Pancreas (tissue), 10 donors: ENCODE data around the gene NPPA. TPM values are rescaled to one million over a fixed set of nuclear protein-coding genes. Genes with fewer than 3 reads are reported as not detected.

Experiments
- ATAC-seq, 4 donors: fragments of 200-7000 bp; cut with Tn5 transposase; one replicate each; pipeline versions ENCODE4 v1.8.0 to v1.9.1; 2020; ENCODE audit warnings: mild to moderate bottlenecking in 4 of 4, moderate library complexity in 4 of 4
- DNase-seq, 6 donors: peaks; one replicate each; pipeline ENCODE4 v3.0.0-alpha.2; 2020
- FAIRE-seq: peaks from 2 replicates; lab custom pipeline; 2012; peaks lifted over from hg19 to GRCh38; lab: Jason Lieb, UNC
- H3K27ac ChIP-seq, 4 donors: fragments of 200-600 bp; sonication (generic); 1 replicate in 3 of 4; 2 replicates in 1 of 4; pipeline versions ENCODE4 v1.5.0 to v1.8.0; 2020
- H3K27me3 ChIP-seq, 4 donors: fragments of 200-600 bp; one replicate each; pipeline ENCODE4 v1.8.0; 2021
- H3K36me3 ChIP-seq, 3 donors: fragments of 200-600 bp; sonication (generic) in 1 of 3; one replicate each; pipeline versions ENCODE4 v1.5.0 to v1.8.0; 2020 to 2021
- H3K4me1 ChIP-seq, 3 donors: fragments of 200-600 bp; one replicate each; pipeline ENCODE4 v1.8.0; 2021
- H3K4me3 ChIP-seq, 4 donors: fragments of 200-600 bp; sonication (generic) in 2 of 4; one replicate each; pipeline versions ENCODE4 v1.5.0 to v1.8.0; 2020 to 2021
- H3K9me3 ChIP-seq, 4 donors: fragments of 200-600 bp; one replicate each; pipeline ENCODE4 v1.8.0; 2021
- CTCF ChIP-seq, 4 donors: fragments of 200-600 bp; sonication (generic) in 3 of 4; IDR thresholded peaks; one replicate each; pipeline versions ENCODE4 v1.5.0 to v1.8.0; 2021; ENCODE audit warnings: antibody characterized with exemption in 4 of 4
- WGBS, 2 donors: extraction: QIAGEN DNeasy Blood & Tissue Kit; methylation state at CpG; one replicate each; pipeline ENCODE4 v1.1.7; 2013; 5-methylcytosine and 5-hydroxymethylcytosine counted together
- intact Hi-C, 3 donors: fragments of 100-400 bp; cut with DNase I; formaldehyde crosslinking; loops; one replicate each; pipeline versions ENCODE4 v1.11.1 to v1.14.2; 2022
- polyA plus RNA-seq, 2 donors: library from polyadenylated mRNA; stranded (reverse); fragments of 200-250 nt; gene quantifications; one replicate each; pipeline ENCODE4 v1.2.3, GENCODE V29; 2013
- total RNA-seq, 6 donors: library from RNA; stranded (reverse); fragmentation: NEBNext Ultra II Directional in 4 of 6; extraction: Animal tissue kit (Norgen Biotek cat#: 25700) in 4 of 6; gene quantifications; one replicate each; pipeline versions ENCODE4 v1.2.1 to v1.2.4, GENCODE V29; 2021 to 2023
- donor health status: healthy with polysubstance abuse.
- donor health status: DM: no; HTN: no; CAD: no; lungs with moderate emphysema.
- donor health status: DM: no; HTN: no; CAD: no.
- donor health status: control.
- donor health status: control.
- donor health status: Bipolar disorder and iron deficiency.
- donor health status: DM: yes; HTN: yes; CAD: no.
- donor health status: DM: no; HTN: no; CAD: no.
- donor health status: DM: no; HTN: no; CAD: no.
- donor health status: DM: yes; HTN: yes; CAD: no.

The NPPA gene
- total and polyA plus RNA-seq, 8 donors, result 0.24 to 1.3 (median 0.28) TPM; not detected in 5

- H3K27ac ChIP-seq, result no peak overlapping the region
- DNase-seq (no peak), ATAC-seq (no peak), FAIRE-seq (no peak)
- H3K4me1 ChIP-seq, result no peaks in the 10 kb centered on the region
- H3K27me3 ChIP-seq, result no peaks in the 10 kb centered on the region
- WGBS, 2 donors, result 47 to 59% methylated on average over 11 of the region's 11 CpGs
- H3K36me3 ChIP-seq, result no peaks in the 10 kb centered on the region
- intact Hi-C loops, result no loop called here
- no peak for TF ChIP-seq CTCF (IDR thresholded peaks at IDR 0.05)
- H3K9me3 ChIP-seq, result no peaks in the 10 kb centered on the region
- H3K4me3 ChIP-seq, result no peak overlapping the region
Observed at GRCh38 chr1:11850156-11850555, 2.6 kb upstream of the NPPA start.

- no peak for FAIRE-seq
- H3K4me3 ChIP-seq, result no peak overlapping the region
- no peak for TF ChIP-seq CTCF (IDR thresholded peaks at IDR 0.05)
- H3K4me1 ChIP-seq, result no peaks in the 10 kb centered on the region
- H3K9me3 ChIP-seq, result no peaks in the 10 kb centered on the region
- no peaks in the 10 kb centered on the region for H3K27me3 ChIP-seq
- no peak for ATAC-seq
- intact Hi-C loops, result loop anchor here in 1 of 3 donors (10.0 kb wide), 1 partner anchor 46 kb away; no protein-coding TSS in a partner anchor
- WGBS, 2 donors, result 77 to 82% methylated on average over 9 of the region's 9 CpGs
- no peak for DNase-seq
- peaks cover 0 to 7% (median 0%) of the 10 kb centered on the region in 3 donors for H3K36me3 ChIP-seq
- H3K27ac ChIP-seq, result no peak overlapping the region
Observed at GRCh38 chr1:11848373-11848700, 754 bp upstream of the NPPA start.

DNA sequence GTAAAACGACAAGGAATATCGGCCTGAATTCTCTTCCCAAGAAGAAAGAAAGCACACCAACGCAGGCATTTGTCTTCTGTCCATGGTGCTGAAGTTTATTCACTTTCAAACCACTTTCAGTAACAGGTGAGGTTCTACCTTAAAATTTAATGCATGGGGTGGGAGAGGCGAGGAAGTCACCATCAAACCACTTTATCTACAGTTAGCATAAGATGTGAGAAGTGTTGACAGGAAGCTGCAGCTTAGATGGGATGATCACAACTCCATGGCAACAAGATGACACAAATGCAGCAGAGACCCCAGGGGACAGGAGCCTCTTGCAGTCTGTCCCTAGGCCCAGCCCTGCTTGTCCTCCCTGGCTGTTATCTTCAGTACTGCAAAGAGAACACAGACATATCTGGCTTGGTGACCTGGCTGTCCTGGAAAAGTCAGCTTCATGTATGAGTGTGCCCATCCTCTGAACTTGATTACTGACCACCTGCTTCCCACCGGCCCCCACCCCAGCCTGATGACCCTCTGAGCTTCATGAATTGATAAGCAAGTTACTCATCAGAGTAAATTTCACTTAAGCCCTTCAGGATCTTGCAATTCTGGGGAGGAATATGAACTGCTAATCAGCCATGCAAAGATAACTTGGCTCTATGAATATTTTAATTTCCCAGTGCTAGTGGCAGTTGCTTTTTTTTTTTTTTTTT, 1.8 kb downstream of the NPPA start:
- Histone ChIP-seq H3K27ac (no peak overlapping the region), H3K9me3 (no peaks in the 10 kb centered on the region), H3K4me3 (no peak overlapping the region), H3K27me3 (no peaks in the 10 kb centered on the region), H3K4me1 (no peaks in the 10 kb centered on the region), H3K36me3 (peaks cover 0 to 17% (median 7%) of the 10 kb centered on the region in 3 donors)
- intact Hi-C loops, result loop anchor here in 1 of 3 donors (10.0 kb wide), 1 partner anchor 49 kb away; no protein-coding TSS in a partner anchor
- FAIRE-seq (no peak), DNase-seq (no peak), ATAC-seq (peak in 1 of 4 donors; percentile 30)
- TF ChIP-seq CTCF (IDR thresholded peaks at IDR 0.05), result no peak
- WGBS, 2 donors, result 65 to 70% methylated on average over 5 of the region's 5 CpGs

GRCh38 chr1:11842154-11843041, 5.2 kb downstream of the NPPA start:
- intact Hi-C loops, result loop anchor here in 2 of 3 donors (5.0 to 10.0 kb wide), 2 partner anchors 50 to 52 kb away; no protein-coding TSS in a partner anchor
- Histone ChIP-seq H3K9me3 (no peaks in the 10 kb centered on the region), H3K4me1 (no peaks in the 10 kb centered on the region), H3K4me3 (no peak overlapping the region), H3K36me3 (peaks cover 8 to 49% (median 18%) of the 10 kb centered on the region in 3 donors), H3K27ac (no peak overlapping the region), H3K27me3 (no peaks in the 10 kb centered on the region)
- DNase-seq (no peak), FAIRE-seq (no peak), ATAC-seq (no peak)
- WGBS, 2 donors, result 82% methylated on average over 19 of the region's 19 CpGs
- TF ChIP-seq CTCF (IDR thresholded peaks at IDR 0.05), result no peak
